Endothelial cell (in vitro differentiated cells): ENCODE data around the gene BSPRY. TPM values are rescaled to one million over a fixed set of nuclear protein-coding genes. Genes with fewer than 3 reads are reported as not detected.
"Not testable (repeated sequence)": the region's sequence is repeated elsewhere in the genome, so short reads cannot be mapped to it uniquely, and the experiment has no call there.

Experiments used
- DNase-seq: peaks from one replicate; pipeline ENCODE4 v3.0.0; 2021; ENCODE audit warnings: low spot score
- H3K27ac Mint-ChIP-seq: one replicate; pipeline ENCODE4 v1.8.0; 2021; ENCODE audit warnings: mixed read lengths, inconsistent platforms; ENCODE audit not compliant: unreplicated experiment
- H3K27me3 Mint-ChIP-seq: one replicate; pipeline ENCODE4 v1.8.0; 2021; ENCODE audit warnings: mild to moderate bottlenecking, moderate library complexity, mixed read lengths, inconsistent platforms; ENCODE audit not compliant: unreplicated experiment
- H3K36me3 Mint-ChIP-seq: one replicate; pipeline ENCODE4 v1.8.0; 2021; ENCODE audit warnings: mild to moderate bottlenecking, low read depth, mixed read lengths, inconsistent platforms; ENCODE audit not compliant: unreplicated experiment
- H3K4me1 Mint-ChIP-seq: one replicate; pipeline ENCODE4 v1.8.0; 2021; ENCODE audit warnings: mild to moderate bottlenecking, mixed read lengths, inconsistent platforms; ENCODE audit not compliant: unreplicated experiment
- H3K4me3 Mint-ChIP-seq: one replicate; pipeline ENCODE4 v1.8.0; 2021; ENCODE audit warnings: mild to moderate bottlenecking, mixed read lengths, inconsistent platforms; ENCODE audit not compliant: unreplicated experiment
- H3K9me3 Mint-ChIP-seq: one replicate; pipeline ENCODE4 v1.8.0; 2021; ENCODE audit warnings: mixed read lengths, inconsistent platforms; ENCODE audit not compliant: unreplicated experiment
- CTCF ChIP-seq: fragments of 200-600 bp; sonication (generic); IDR thresholded peaks from one replicate; pipeline ENCODE4 v1.5.0; 2021; ENCODE audit warnings: antibody characterized with exemption; ENCODE audit not compliant: unreplicated experiment
- total RNA-seq: library from RNA; stranded (reverse); fragmentation: NEBNext Ultra II Directional; extraction: Animal tissue kit (Norgen Biotek cat#: 25700); gene quantifications from one replicate; pipeline ENCODE4 v1.2.1, GENCODE V29; 2021; ENCODE audit not compliant: unreplicated experiment

The BSPRY gene
- total RNA-seq, 1 donor from 2014 or later, result 0.15 TPM

GRCh38 chr9:113361304-113362018 lies 12.1 kb downstream of the BSPRY start:
- no peak for DNase-seq
- Mint-ChIP-seq H3K36me3 (no peaks in the 10 kb centered on the region), H3K4me1 (no peaks in the 10 kb centered on the region), H3K27ac (no peak overlapping the region), H3K4me3 (no peak overlapping the region), H3K27me3 (peaks cover 2% of the 10 kb centered on the region), H3K9me3 (no peaks in the 10 kb centered on the region)
- no peak for TF ChIP-seq CTCF

GRCh38 chr9:113363336-113363735 lies 14.0 kb downstream of the BSPRY start:
- peaks cover 2% of the 10 kb centered on the region for H3K27me3 Mint-ChIP-seq
- H3K27ac Mint-ChIP-seq, result no peak overlapping the region
- H3K36me3 Mint-ChIP-seq, result peaks cover 3% of the 10 kb centered on the region
- H3K4me1 Mint-ChIP-seq, result no peaks in the 10 kb centered on the region
- TF ChIP-seq CTCF, result no peak
- no peak for DNase-seq
- no peaks in the 10 kb centered on the region for H3K9me3 Mint-ChIP-seq
- H3K4me3 Mint-ChIP-seq, result no peak overlapping the region

- H3K36me3 Mint-ChIP-seq, result peaks cover 3% of the 10 kb centered on the region
- no peak for TF ChIP-seq CTCF
- DNase-seq, result no peak
- H3K27me3 Mint-ChIP-seq, result peaks cover 2% of the 10 kb centered on the region
- no peaks in the 10 kb centered on the region for H3K9me3 Mint-ChIP-seq
- no peak overlapping the region for H3K4me3 Mint-ChIP-seq
- no peaks in the 10 kb centered on the region for H3K4me1 Mint-ChIP-seq
- no peak overlapping the region for H3K27ac Mint-ChIP-seq
These were observed 15.6 kb downstream of the BSPRY start for GRCh38 chr9:113364951-113365350.

GRCh38 chr9:113365652-113366051 lies 16.3 kb downstream of the BSPRY start:
- H3K9me3 Mint-ChIP-seq, H3K4me3 Mint-ChIP-seq, H3K27me3 Mint-ChIP-seq, DNase-seq, H3K4me1 Mint-ChIP-seq, H3K36me3 Mint-ChIP-seq, H3K27ac Mint-ChIP-seq: not testable (repeated sequence)

GRCh38 chr9:113368348-113368981 lies 19.1 kb downstream of the BSPRY start:
- DNase-seq, result no peak
- H3K27ac Mint-ChIP-seq, result no peak overlapping the region
- no peaks in the 10 kb centered on the region for H3K4me1 Mint-ChIP-seq
- TF ChIP-seq CTCF, result no peak
- H3K36me3 Mint-ChIP-seq, result peaks cover 6% of the 10 kb centered on the region
- H3K27me3 Mint-ChIP-seq, result peaks cover 2% of the 10 kb centered on the region
- H3K4me3 Mint-ChIP-seq, result no peak overlapping the region
- H3K9me3 Mint-ChIP-seq, result no peaks in the 10 kb centered on the region
